Tibial artery (tissue), 4 donors: ENCODE measurements around the gene KRT77.

Experiments
- DNase-seq, 2 donors: peaks; one replicate each; pipeline ENCODE4 v3.0.0-alpha.2; 2019
- H3K27ac ChIP-seq, 2 donors: fragments of 200-600 bp; sonication (generic) in 1 of 2; 1 replicate in 1 of 2; 2 replicates in 1 of 2; pipeline ENCODE4 v1.5.1; 2018 to 2019; ENCODE audit warnings: mild to moderate bottlenecking in 1 of 2
- H3K27me3 ChIP-seq, 2 donors: fragments of 200-600 bp; sonication (generic) in 1 of 2; one replicate each; pipeline versions ENCODE4 v1.5.1 to v1.6.0; 2016 to 2019
- H3K36me3 ChIP-seq, 3 donors: fragments of 200-600 bp; sonication (generic) in 2 of 3; one replicate each; pipeline ENCODE4 v1.5.1; 2016 to 2019; ENCODE audit warnings: mild to moderate bottlenecking in 2 of 3
- H3K4me1 ChIP-seq, 4 donors: fragments of 200-600 bp; sonication (generic) in 2 of 4; 1 replicate in 3 of 4; 2 replicates in 1 of 4; pipeline ENCODE4 v1.5.1; 2016 to 2019
- H3K4me3 ChIP-seq, 2 donors: fragments of 200-600 bp; sonication (generic) in 1 of 2; 1 replicate in 1 of 2; 2 replicates in 1 of 2; pipeline ENCODE4 v1.5.1; 2018 to 2019; ENCODE audit warnings: mild to moderate bottlenecking in 2 of 2
- H3K9me3 ChIP-seq, 3 donors: fragments of 200-600 bp; sonication (generic) in 1 of 3; one replicate each; pipeline ENCODE4 v1.5.1; 2016 to 2019
- CTCF ChIP-seq, 2 experiments: fragments of 200-600 bp in 1 of 2; fragments of 450-650 bp in 1 of 2; IDR thresholded peaks; one replicate each; pipeline ENCODE4 v1.5.1; 2017 to 2019; ENCODE audit warnings: antibody characterized with exemption in 2 of 2, mild to moderate bottlenecking in 1 of 2, moderate library complexity in 1 of 2
- intact Hi-C: fragments of 100-400 bp; cut with DNase I; formaldehyde crosslinking; loops from one replicate; pipeline ENCODE4 v1.15.0; 2023; ENCODE audit warnings: low total_unique reads

KRT77 gene

GRCh38 chr12:52682381-52682660 lies 21.0 kb downstream of the KRT77 start:
- H3K9me3 ChIP-seq, result no peaks in the 10 kb centered on the region
- DNase-seq, result no peak
- no peak overlapping the region for H3K4me3 ChIP-seq
- no peaks in the 10 kb centered on the region for H3K4me1 ChIP-seq
- peaks cover 0 to 30% of the 10 kb centered on the region in 2 donors for H3K27me3 ChIP-seq
- intact Hi-C loops, result no loop called here
- no peaks in the 10 kb centered on the region for H3K36me3 ChIP-seq
- H3K27ac ChIP-seq, result no peak overlapping the region
- no peak for TF ChIP-seq CTCF (IDR thresholded peaks at IDR 0.05)

- H3K4me3 ChIP-seq, result no peak overlapping the region
- no peaks in the 10 kb centered on the region for H3K36me3 ChIP-seq
- peaks cover 0 to 24% of the 10 kb centered on the region in 2 donors for H3K27me3 ChIP-seq
- no peak for TF ChIP-seq CTCF (IDR thresholded peaks at IDR 0.05)
- H3K4me1 ChIP-seq, result no peaks in the 10 kb centered on the region
- no peak overlapping the region for H3K27ac ChIP-seq
- no peaks in the 10 kb centered on the region for H3K9me3 ChIP-seq
- no peak for DNase-seq
- intact Hi-C loops, result no loop called here
Observed at GRCh38 chr12:52681526-52682380, 21.6 kb downstream of the KRT77 start.

- no peaks in the 10 kb centered on the region for H3K36me3 ChIP-seq
- DNase-seq, result no peak
Observed at GRCh38 chr12:52680363-52680762, 23.0 kb downstream of the KRT77 start, which contains the start of gene KRT1. KRT1 (minus strand) TSS chr12:52680407; CDS start chr12:52680348, 59 bp downstream.

GRCh38 chr12:52679875-52680274 lies 23.4 kb downstream of the KRT77 start:
- H3K4me1 ChIP-seq, result no peaks in the 10 kb centered on the region
- no peaks in the 10 kb centered on the region for H3K36me3 ChIP-seq
- H3K27me3 ChIP-seq, result peaks cover 0 to 20% of the 10 kb centered on the region in 2 donors
- TF ChIP-seq CTCF (IDR thresholded peaks at IDR 0.05), result no peak
- DNase-seq, result no peak
- H3K27ac ChIP-seq, result no peak overlapping the region
- intact Hi-C loops, result loop anchor here (1.0 kb wide), 1 partner anchor 29 kb away; no protein-coding TSS in a partner anchor
- no peaks in the 10 kb centered on the region for H3K9me3 ChIP-seq
- H3K4me3 ChIP-seq, result no peak overlapping the region

More at GRCh38 chr12:52680363-52680762, 23.0 kb downstream of the KRT77 start, which contains the start of gene KRT1:
- intact Hi-C loops, result no loop called here
- Histone ChIP-seq H3K9me3 (no peaks in the 10 kb centered on the region), H3K4me1 (no peaks in the 10 kb centered on the region), H3K27me3 (peaks cover 0 to 18% of the 10 kb centered on the region in 2 donors), H3K4me3 (no peak within 1 kb of the TSS), H3K27ac (no peak within 1 kb of the TSS)
- TF ChIP-seq CTCF (IDR thresholded peaks at IDR 0.05), result no peak

- intact Hi-C loops, result no loop called here
- no peaks in the 10 kb centered on the region for H3K9me3 ChIP-seq
Observed at GRCh38 chr12:52677671-52678070, 25.7 kb downstream of the KRT77 start.

More at GRCh38 chr12:52677671-52678070, 25.7 kb downstream of the KRT77 start:
- Histone ChIP-seq H3K27me3 (peaks cover 0 to 19% of the 10 kb centered on the region in 2 donors), H3K4me1 (no peaks in the 10 kb centered on the region), H3K4me3 (no peak overlapping the region), H3K27ac (no peak overlapping the region), H3K36me3 (no peaks in the 10 kb centered on the region)
- DNase-seq, result no peak
- TF ChIP-seq CTCF (IDR thresholded peaks at IDR 0.05), result no peak
